Parathyroid adenoma (tissue), 2 donors: Measurements from ENCODE around the gene PBLD.
"Not testable (repeated sequence)": the region's sequence is repeated elsewhere in the genome, so short reads cannot be mapped to it uniquely, and the experiment has no call there.

Experiments used
- H2AFZ ChIP-seq: fragments of 300-600 bp; sonication (generic); one replicate; pipeline ENCODE4 v1.7.0; 2017; ENCODE audit warnings: antibody characterized with exemption, mild to moderate bottlenecking
- H3K27ac ChIP-seq: fragments of 300-600 bp; sonication (generic); one replicate; pipeline ENCODE4 v1.7.0; 2017
- H3K27me3 ChIP-seq: fragments of 300-600 bp; sonication (generic); one replicate; pipeline ENCODE4 v1.7.0; 2017; ENCODE audit warnings: low read length; ENCODE audit not compliant: control insufficient read depth, insufficient read depth
- H3K36me3 ChIP-seq: fragments of 300-600 bp; sonication (generic); one replicate; pipeline ENCODE4 v1.7.0; 2017; ENCODE audit warnings: low read length; ENCODE audit not compliant: control insufficient read depth, insufficient read depth
- H3K4me1 ChIP-seq: fragments of 300-600 bp; sonication (generic); one replicate; pipeline ENCODE4 v1.7.0; 2017; ENCODE audit warnings: control low read depth
- H3K4me2 ChIP-seq: fragments of 300-600 bp; sonication (generic); one replicate; pipeline ENCODE4 v1.7.0; 2017; ENCODE audit warnings: low read length
- H3K4me3 ChIP-seq: fragments of 300-600 bp; sonication (generic); one replicate; pipeline ENCODE4 v1.7.0; 2017; ENCODE audit warnings: low read depth, low read length
- H3K79me2 ChIP-seq: fragments of 300-600 bp; sonication (generic); one replicate; pipeline ENCODE4 v1.7.0; 2017; ENCODE audit warnings: control low read depth
- H3K9ac ChIP-seq: fragments of 300-600 bp; sonication (generic); one replicate; pipeline ENCODE4 v1.7.0; 2017; ENCODE audit warnings: mild to moderate bottlenecking
- H3K9me3 ChIP-seq: fragments of 300-600 bp; sonication (generic); one replicate; pipeline ENCODE4 v1.7.0; 2017; ENCODE audit warnings: low read length; ENCODE audit not compliant: control insufficient read depth
- TF ChIP-seq, protein P1 (sequence below): fragments of 300-600 bp; sonication (generic); IDR thresholded peaks from one replicate; pipeline ENCODE4 v1.7.0; 2017; ENCODE audit warnings: antibody characterized with exemption, mild to moderate bottlenecking
- donor health status: primary hyperparathyroidism.

The PBLD gene

GRCh38 chr10:68280758-68281157, 52.0 kb downstream of the PBLD start:
- H2AFZ ChIP-seq: no peak overlapping the region
- TF ChIP-seq, protein P1, sequence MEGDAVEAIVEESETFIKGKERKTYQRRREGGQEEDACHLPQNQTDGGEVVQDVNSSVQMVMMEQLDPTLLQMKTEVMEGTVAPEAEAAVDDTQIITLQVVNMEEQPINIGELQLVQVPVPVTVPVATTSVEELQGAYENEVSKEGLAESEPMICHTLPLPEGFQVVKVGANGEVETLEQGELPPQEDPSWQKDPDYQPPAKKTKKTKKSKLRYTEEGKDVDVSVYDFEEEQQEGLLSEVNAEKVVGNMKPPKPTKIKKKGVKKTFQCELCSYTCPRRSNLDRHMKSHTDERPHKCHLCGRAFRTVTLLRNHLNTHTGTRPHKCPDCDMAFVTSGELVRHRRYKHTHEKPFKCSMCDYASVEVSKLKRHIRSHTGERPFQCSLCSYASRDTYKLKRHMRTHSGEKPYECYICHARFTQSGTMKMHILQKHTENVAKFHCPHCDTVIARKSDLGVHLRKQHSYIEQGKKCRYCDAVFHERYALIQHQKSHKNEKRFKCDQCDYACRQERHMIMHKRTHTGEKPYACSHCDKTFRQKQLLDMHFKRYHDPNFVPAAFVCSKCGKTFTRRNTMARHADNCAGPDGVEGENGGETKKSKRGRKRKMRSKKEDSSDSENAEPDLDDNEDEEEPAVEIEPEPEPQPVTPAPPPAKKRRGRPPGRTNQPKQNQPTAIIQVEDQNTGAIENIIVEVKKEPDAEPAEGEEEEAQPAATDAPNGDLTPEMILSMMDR: no peak
- H3K27me3 ChIP-seq: no peaks in the 10 kb centered on the region
- no peak overlapping the region for H3K27ac ChIP-seq
- H3K36me3 ChIP-seq: no peaks in the 10 kb centered on the region
- no peak overlapping the region for H3K4me3 ChIP-seq
- no peaks in the 10 kb centered on the region for H3K4me1 ChIP-seq
- H3K9ac ChIP-seq: no peak overlapping the region
- H3K79me2 ChIP-seq: no peaks in the 10 kb centered on the region
- no peak overlapping the region for H3K4me2 ChIP-seq
- H3K9me3 ChIP-seq: no peaks in the 10 kb centered on the region

GRCh38 chr10:68278906-68279753, 53.6 kb downstream of the PBLD start:
- H3K36me3 ChIP-seq, H3K4me1 ChIP-seq: not testable (repeated sequence)

DNA sequence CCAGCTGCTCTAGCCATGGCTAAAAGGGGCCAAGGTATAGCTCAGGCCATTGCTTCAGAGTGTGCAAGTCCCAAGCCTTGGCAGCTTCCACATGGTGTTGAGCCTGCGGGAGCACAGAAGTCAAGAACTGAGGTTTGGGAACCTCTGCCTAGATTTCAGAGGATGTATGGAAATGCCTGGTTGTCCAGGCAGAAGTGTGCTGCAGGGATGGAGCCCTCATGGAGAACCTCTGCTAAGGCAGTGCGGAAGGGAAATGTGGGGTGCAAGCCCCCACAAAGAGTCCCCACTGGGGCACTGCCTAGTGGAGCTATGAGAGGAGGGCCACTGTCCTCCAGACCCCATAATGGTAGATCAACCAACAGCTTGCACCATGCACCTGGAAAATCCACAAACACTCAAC, 54.9 kb downstream of the PBLD start:
- H3K9ac ChIP-seq, H2AFZ ChIP-seq, H3K36me3 ChIP-seq, H3K4me2 ChIP-seq, H3K4me3 ChIP-seq, H3K4me1 ChIP-seq, H3K27me3 ChIP-seq, H3K9me3 ChIP-seq, H3K79me2 ChIP-seq, H3K27ac ChIP-seq: not testable (repeated sequence)

More at GRCh38 chr10:68278906-68279753, 53.6 kb downstream of the PBLD start:
- not testable (repeated sequence) for H3K27me3 ChIP-seq, H3K4me3 ChIP-seq, H3K27ac ChIP-seq, H3K9me3 ChIP-seq, H3K4me2 ChIP-seq, H3K9ac ChIP-seq, H2AFZ ChIP-seq, H3K79me2 ChIP-seq

GRCh38 chr10:68276224-68276623, 56.5 kb downstream of the PBLD start:
- Histone ChIP-seq H3K36me3 (no peaks in the 10 kb centered on the region), H3K27me3 (no peaks in the 10 kb centered on the region), H3K9me3 (no peaks in the 10 kb centered on the region), H3K9ac (no peak overlapping the region), H2AFZ (no peak overlapping the region), H3K4me2 (no peak overlapping the region), H3K4me3 (no peak overlapping the region), H3K27ac (no peak overlapping the region), H3K79me2 (no peaks in the 10 kb centered on the region), H3K4me1 (no peaks in the 10 kb centered on the region)
- TF ChIP-seq, protein P1: no peak

DNA sequence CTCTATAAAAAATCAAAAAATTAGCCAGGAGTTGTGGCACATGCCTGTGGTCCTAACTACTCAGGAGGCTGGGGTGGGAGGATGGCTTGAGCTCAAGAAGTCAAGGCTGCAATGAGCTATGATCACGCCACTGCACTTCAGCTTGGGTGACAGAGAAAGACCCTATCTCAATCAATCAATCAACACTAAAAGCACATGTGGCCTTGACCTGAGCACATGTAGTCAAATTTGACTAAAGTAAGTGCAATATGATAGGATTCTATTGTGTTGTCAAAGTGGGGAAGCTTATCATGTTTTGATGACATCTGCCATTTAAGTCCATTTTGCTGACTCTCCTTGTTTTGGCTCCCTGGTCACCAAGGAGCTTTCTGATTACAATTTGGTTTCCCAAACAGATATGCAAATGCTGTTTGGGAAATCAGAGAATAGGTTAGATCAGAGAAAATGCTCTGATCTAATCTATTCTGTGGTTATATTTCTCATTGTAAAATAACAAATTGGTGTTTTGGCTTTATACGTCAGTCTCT, 57.1 kb downstream of the PBLD start:
- H3K9ac ChIP-seq: no peak overlapping the region
- no peak overlapping the region for H2AFZ ChIP-seq
- H3K9me3 ChIP-seq: no peaks in the 10 kb centered on the region
- no peaks in the 10 kb centered on the region for H3K36me3 ChIP-seq
- H3K79me2 ChIP-seq: no peaks in the 10 kb centered on the region
- TF ChIP-seq, protein P1: no peak
- H3K4me2 ChIP-seq: no peak overlapping the region
- no peaks in the 10 kb centered on the region for H3K4me1 ChIP-seq
- no peaks in the 10 kb centered on the region for H3K27me3 ChIP-seq
- H3K4me3 ChIP-seq: no peak overlapping the region
- H3K27ac ChIP-seq: no peak overlapping the region
